Mucosa of descending colon (tissue), 3 donors: Measurements from ENCODE around the gene TLN1. TPM values are rescaled to one million over a fixed set of nuclear protein-coding genes. Genes with fewer than 3 reads are reported as not detected.

ENCODE experiments used
- ATAC-seq: fragments of 200-7000 bp; cut with Tn5 transposase; one replicate; pipeline ENCODE4 v1.9.1; 2020; ENCODE audit warnings: mild to moderate bottlenecking, moderate library complexity
- DNase-seq, 3 donors: peaks; one replicate each; pipeline ENCODE4 v3.0.0-alpha.2; 2020
- H3K36me3 ChIP-seq: fragments of 200-600 bp; one replicate; pipeline ENCODE4 v1.8.0; 2021; ENCODE audit warnings: low read depth, mild to moderate bottlenecking
- H3K4me1 ChIP-seq: fragments of 200-600 bp; one replicate; pipeline ENCODE4 v1.8.0; 2021; ENCODE audit warnings: low read depth, mild to moderate bottlenecking
- H3K4me3 ChIP-seq: fragments of 200-600 bp; one replicate; pipeline ENCODE4 v1.8.0; 2021; ENCODE audit warnings: mild to moderate bottlenecking
- H3K9me3 ChIP-seq: fragments of 200-600 bp; one replicate; pipeline ENCODE4 v1.8.0; 2021; ENCODE audit warnings: mild to moderate bottlenecking
- intact Hi-C, 2 donors: fragments of 100-400 bp; cut with DNase I in 1 of 2; cut with micrococcal nuclease in 1 of 2; formaldehyde crosslinking; loops; one replicate each; pipeline versions ENCODE4 v1.11.0 to v1.11.1; 2022; cut with DNase I, micrococcal nuclease
- total RNA-seq, 3 donors: library from RNA; stranded (reverse); fragmentation: NEBNext Ultra II Directional in 2 of 3; extraction: Animal tissue kit (Norgen Biotek cat#: 25700) in 2 of 3; gene quantifications; one replicate each; pipeline versions ENCODE4 v1.2.1 to v1.2.4, GENCODE V29; 2021 to 2023
- TF ChIP-seq, protein P1 (sequence below): fragments of 200-600 bp; IDR thresholded peaks from one replicate; pipeline ENCODE4 v1.8.0; 2022; ENCODE audit warnings: antibody characterized with exemption, mild to moderate bottlenecking
- donor health status: DM: no; HTN: no; CAD: no; lungs with moderate emphysema.
- donor health status: DM: no; HTN: no; CAD: no.
- donor health status: DM: no; HTN: yes; CAD: no.

The TLN1 gene
- total RNA-seq, 3 donors from 2014 or later: 154 to 720 (median 189) TPM

DNA sequence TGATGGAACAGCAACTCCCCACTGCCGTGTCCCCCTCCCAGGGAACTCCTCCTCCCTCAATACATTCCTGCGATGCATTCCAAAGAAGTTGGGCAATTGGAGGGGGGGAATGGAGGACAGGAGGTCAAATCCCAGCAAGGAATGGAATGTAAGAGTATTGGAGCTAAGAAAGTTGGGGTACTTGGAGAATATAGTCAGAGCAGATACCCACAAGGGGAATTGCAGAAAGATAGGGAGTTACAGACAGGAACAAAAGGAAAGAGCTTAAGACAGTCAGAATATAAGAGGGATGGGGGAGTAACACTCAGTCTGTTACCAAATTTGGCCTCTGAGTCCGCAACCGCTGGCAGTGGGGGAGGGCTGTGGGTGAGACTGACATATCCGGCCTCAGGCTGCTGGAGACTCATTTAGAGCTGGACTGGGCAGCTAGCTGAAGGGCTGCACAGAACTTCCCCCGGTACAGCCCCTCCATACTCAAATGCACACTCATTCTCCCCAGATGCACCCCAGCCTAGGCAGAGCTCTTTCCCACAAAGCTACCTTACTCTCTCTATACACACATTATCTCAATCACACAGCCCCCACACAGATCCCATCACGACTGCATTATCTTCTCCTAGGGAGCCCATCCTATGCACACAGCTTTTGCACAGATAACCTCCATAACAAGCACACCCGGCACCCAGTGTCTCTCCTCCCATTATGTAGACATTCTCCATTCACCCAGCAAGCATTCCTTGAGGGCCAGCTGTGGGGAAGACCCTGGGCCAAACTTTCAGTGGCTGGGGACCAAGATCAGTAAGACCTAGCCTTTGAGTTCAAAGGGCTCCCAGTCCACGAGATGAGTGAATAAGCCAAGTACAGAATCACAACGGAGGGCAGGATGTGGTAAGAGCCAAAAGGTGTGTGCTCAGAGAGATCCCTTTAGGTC is 3.7 kb downstream of the TLN1 start:
- H3K4me1 ChIP-seq: peaks cover 29% of the 10 kb centered on the region
- TF ChIP-seq, protein P1, sequence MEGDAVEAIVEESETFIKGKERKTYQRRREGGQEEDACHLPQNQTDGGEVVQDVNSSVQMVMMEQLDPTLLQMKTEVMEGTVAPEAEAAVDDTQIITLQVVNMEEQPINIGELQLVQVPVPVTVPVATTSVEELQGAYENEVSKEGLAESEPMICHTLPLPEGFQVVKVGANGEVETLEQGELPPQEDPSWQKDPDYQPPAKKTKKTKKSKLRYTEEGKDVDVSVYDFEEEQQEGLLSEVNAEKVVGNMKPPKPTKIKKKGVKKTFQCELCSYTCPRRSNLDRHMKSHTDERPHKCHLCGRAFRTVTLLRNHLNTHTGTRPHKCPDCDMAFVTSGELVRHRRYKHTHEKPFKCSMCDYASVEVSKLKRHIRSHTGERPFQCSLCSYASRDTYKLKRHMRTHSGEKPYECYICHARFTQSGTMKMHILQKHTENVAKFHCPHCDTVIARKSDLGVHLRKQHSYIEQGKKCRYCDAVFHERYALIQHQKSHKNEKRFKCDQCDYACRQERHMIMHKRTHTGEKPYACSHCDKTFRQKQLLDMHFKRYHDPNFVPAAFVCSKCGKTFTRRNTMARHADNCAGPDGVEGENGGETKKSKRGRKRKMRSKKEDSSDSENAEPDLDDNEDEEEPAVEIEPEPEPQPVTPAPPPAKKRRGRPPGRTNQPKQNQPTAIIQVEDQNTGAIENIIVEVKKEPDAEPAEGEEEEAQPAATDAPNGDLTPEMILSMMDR: no peak
- DNase-seq (peak; percentile 63 to 79 (median 63)), ATAC-seq (no peak)
- H3K36me3 ChIP-seq: no peaks in the 10 kb centered on the region
- no peaks in the 10 kb centered on the region for H3K9me3 ChIP-seq
- H3K4me3 ChIP-seq: no peak overlapping the region
- intact Hi-C loops: no loop called here

DNA sequence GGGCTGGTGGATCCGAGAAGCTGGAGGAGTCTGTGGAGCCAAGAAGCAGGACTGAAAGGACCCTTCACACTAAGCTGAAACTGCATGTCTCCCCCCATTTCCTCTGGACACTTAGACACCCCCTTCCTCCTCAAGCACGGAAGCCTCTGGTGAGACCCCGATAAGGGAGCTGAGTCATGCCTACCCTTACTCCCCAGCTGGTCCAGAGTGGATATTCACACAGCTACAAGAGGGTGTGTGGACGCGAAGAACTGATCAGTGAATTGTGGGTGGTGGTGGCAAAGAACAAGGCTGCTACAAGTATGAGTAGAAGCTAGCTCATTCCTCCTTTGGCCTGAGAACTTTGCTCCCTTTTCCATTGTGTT is 4.3 kb downstream of the TLN1 start:
- Histone ChIP-seq H3K36me3 (peaks cover 4% of the 10 kb centered on the region), H3K4me1 (peaks cover 25% of the 10 kb centered on the region), H3K4me3 (no peak overlapping the region), H3K9me3 (no peaks in the 10 kb centered on the region)
- intact Hi-C loops: no loop called here
- DNase-seq (no peak), ATAC-seq (no peak)
- TF ChIP-seq, protein P1: no peak

DNA sequence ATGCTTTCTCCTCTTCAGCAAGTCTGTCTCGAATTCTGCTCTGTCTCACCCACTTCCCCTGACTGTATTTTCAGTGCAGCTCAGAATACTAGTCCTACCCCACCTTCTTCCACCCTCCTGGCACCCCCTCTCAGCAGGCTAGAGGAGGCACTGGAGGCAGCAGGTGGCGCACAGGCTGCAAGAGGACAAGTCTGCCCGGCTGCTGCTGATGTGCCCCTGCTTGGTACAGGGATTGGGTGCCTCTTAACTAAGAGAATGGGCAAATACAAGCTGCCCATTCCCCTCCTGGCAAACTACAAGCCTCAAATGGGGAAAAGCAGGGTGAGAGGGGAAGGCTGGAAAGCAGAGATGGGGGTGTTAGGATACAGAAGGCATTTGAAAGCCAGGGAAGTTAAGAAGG is 5.1 kb downstream of the TLN1 start:
- DNase-seq: peak in 1 of 3 donors; percentile 54
- Histone ChIP-seq H3K4me1 (peaks cover 25% of the 10 kb centered on the region), H3K4me3 (no peak overlapping the region), H3K9me3 (no peaks in the 10 kb centered on the region), H3K36me3 (peaks cover 9% of the 10 kb centered on the region)
- no peak for ATAC-seq
- intact Hi-C loops: no loop called here
- TF ChIP-seq, protein P1: no peak

DNA sequence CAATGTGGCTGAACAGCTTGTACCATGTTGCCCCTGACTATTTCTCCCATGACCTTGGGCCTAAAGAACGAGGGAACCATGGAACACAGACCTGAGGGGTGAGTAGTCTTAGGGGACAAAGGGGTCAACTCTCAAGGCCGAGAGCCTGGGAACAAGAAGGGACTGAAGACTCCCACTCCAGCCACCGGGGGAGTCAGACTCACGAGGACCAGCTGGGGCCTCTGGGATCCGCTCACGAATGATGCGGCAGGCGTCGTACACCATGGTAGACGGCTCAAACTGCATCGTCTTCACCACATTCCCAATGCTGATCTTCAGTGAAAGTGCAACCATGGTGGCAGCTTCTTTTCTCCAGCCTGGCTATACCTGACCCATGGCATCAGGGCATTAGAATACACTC is 6.6 kb downstream of the TLN1 start:
- Histone ChIP-seq H3K4me1 (peaks cover 17% of the 10 kb centered on the region), H3K9me3 (no peaks in the 10 kb centered on the region), H3K36me3 (peaks cover 17% of the 10 kb centered on the region), H3K4me3 (no peak overlapping the region)
- TF ChIP-seq, protein P1: no peak
- ATAC-seq: no peak
- intact Hi-C loops: no loop called here
- no peak for DNase-seq

DNA sequence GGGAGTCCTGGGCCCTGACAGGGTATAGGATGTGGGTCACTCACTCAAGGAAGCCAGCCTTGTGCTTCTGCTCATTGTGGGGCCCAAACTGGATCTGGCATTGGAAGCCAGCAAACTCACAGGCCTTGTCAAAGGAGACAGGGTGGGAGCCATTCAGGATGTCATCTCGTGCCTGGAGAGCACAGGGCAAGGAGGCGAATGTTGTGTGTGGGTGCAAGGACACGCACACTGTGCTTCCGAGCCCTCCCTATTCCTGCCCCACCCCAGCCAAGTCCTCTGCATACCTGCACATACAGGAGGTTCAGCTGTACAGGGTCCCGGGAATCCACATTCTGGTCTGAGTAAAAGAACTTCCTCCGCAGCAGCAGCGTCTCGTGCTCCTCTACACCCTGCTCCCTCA is 8.1 kb downstream of the TLN1 start:
- Histone ChIP-seq H3K4me1 (peaks cover 7% of the 10 kb centered on the region), H3K36me3 (peaks cover 23% of the 10 kb centered on the region), H3K9me3 (no peaks in the 10 kb centered on the region), H3K4me3 (no peak overlapping the region)
- TF ChIP-seq, protein P1: no peak
- DNase-seq (no peak), ATAC-seq (no peak)
- intact Hi-C loops: no loop called here
